T-helper 2 cell treated with Interferon-gamma antibody and Interleukin-4, amounts not matched to agents 100 ng/mL and 5 ng/mL, for 36 hours (primary cell): ENCODE measurements around the gene ZAP70. TPM values are rescaled to one million over a fixed set of nuclear protein-coding genes. Genes with fewer than 3 reads are reported as not detected.

Source experiments
- intact Hi-C: fragments of 100-400 bp; cut with micrococcal nuclease; formaldehyde crosslinking; loops from one replicate; pipeline ENCODE4 v1.15.1; 2023
- total RNA-seq: library from RNA; stranded (reverse); gene quantifications from 2 replicates; pipeline ENCODE4 v1.2.3, GENCODE V29; 2022

Gene ZAP70
- total RNA-seq, 1 donor from 2014 or later, result 294 TPM

- intact Hi-C loops, result loop anchor here (1.0 to 2.0 kb wide), 2 partner anchors 37 to 47 kb away; no protein-coding TSS in a partner anchor
These were observed 34.3 kb downstream of the ZAP70 start for GRCh38 chr2:97747716-97748115.

- intact Hi-C loops, result loop anchor here (2.0 kb wide), 1 partner anchor 49 kb away; no protein-coding TSS in a partner anchor
These were observed 36.2 kb downstream of the ZAP70 start for GRCh38 chr2:97749581-97749980.

- intact Hi-C loops, result no loop called here
These were observed 36.6 kb downstream of the ZAP70 start for GRCh38 chr2:97750017-97750416.

- intact Hi-C loops, result no loop called here
These were observed 38.4 kb downstream of the ZAP70 start for GRCh38 chr2:97751752-97752151.

GRCh38 chr2:97752342-97753334 lies 39.3 kb downstream of the ZAP70 start:
- intact Hi-C loops, result no loop called here

- intact Hi-C loops, result no loop called here
These were observed 41.4 kb downstream of the ZAP70 start for GRCh38 chr2:97754690-97755346.

- intact Hi-C loops, result no loop called here
These were observed 42.1 kb downstream of the ZAP70 start for GRCh38 chr2:97755491-97755890.

- intact Hi-C loops, result no loop called here
These were observed 43.7 kb downstream of the ZAP70 start for GRCh38 chr2:97757062-97757461.

GRCh38 chr2:97758131-97758705 lies 44.8 kb downstream of the ZAP70 start:
- intact Hi-C loops, result no loop called here

GRCh38 chr2:97759727-97760407 lies 46.5 kb downstream of the ZAP70 start:
- intact Hi-C loops, result no loop called here

GRCh38 chr2:97760480-97761049 lies 47.2 kb downstream of the ZAP70 start:
- intact Hi-C loops, result no loop called here

- intact Hi-C loops, result no loop called here
These were observed 47.8 kb downstream of the ZAP70 start for GRCh38 chr2:97761192-97761591.

GRCh38 chr2:97763176-97763845 lies 49.9 kb downstream of the ZAP70 start:
- intact Hi-C loops, result no loop called here

GRCh38 chr2:97764559-97765263 lies 51.3 kb downstream of the ZAP70 start:
- intact Hi-C loops, result no loop called here

GRCh38 chr2:97765933-97766332 lies 52.6 kb downstream of the ZAP70 start:
- intact Hi-C loops, result no loop called here

GRCh38 chr2:97766567-97766966 lies 53.2 kb downstream of the ZAP70 start:
- intact Hi-C loops, result no loop called here

GRCh38 chr2:97769308-97769707 lies 55.9 kb downstream of the ZAP70 start:
- intact Hi-C loops, result no loop called here

GRCh38 chr2:97769711-97770110 lies 56.3 kb downstream of the ZAP70 start:
- intact Hi-C loops, result no loop called here

GRCh38 chr2:97770445-97770844 lies 57.1 kb downstream of the ZAP70 start:
- intact Hi-C loops, result no loop called here

GRCh38 chr2:97774425-97774824 lies 61.0 kb downstream of the ZAP70 start:
- intact Hi-C loops, result no loop called here
